ENCODE results near the gene CLDN3.

CLDN3 gene

GRCh38 chr7:73773700-73774517, 3.8 kb upstream of the CLDN3 start:
- no peak for DNase-seq
- peaks cover 26% of the 10 kb centered on the region for H3K27me3 ChIP-seq (replicated peaks)
- H3K36me3 ChIP-seq (replicated peaks) = no peaks in the 10 kb centered on the region
- TF ChIP-seq CTCF (IDR thresholded peaks at IDR 0.05; ENCODE audit: low read depth, low read length, missing control alignments) = no peak
- in situ Hi-C loops (cut with HindIII; ENCODE audit: low pct_ligation_motif_present, low sequenced_read_pairs) = no loop called here
- H3K27ac ChIP-seq = no peak overlapping the region
- no peak overlapping the region for H3K4me3 ChIP-seq (ENCODE audit: low read depth, low read length)

- in situ Hi-C loops (cut with HindIII; ENCODE audit: low pct_ligation_motif_present, low sequenced_read_pairs) = no loop called here
These were observed 995 bp upstream of the CLDN3 start for GRCh38 chr7:73770860-73771670.

GRCh38 chr7:73769481-73770001, 529 bp downstream of the CLDN3 start:
- no peak for TF ChIP-seq CTCF (IDR thresholded peaks at IDR 0.05; ENCODE audit: low read depth, low read length, missing control alignments)
- H3K27ac ChIP-seq = no peak overlapping the region
- H3K4me3 ChIP-seq (ENCODE audit: low read depth, low read length) = no peak overlapping the region
- no peak for DNase-seq
- in situ Hi-C loops (cut with HindIII; ENCODE audit: low pct_ligation_motif_present, low sequenced_read_pairs) = no loop called here
- no peaks in the 10 kb centered on the region for H3K36me3 ChIP-seq (replicated peaks)
- peaks cover 34% of the 10 kb centered on the region for H3K27me3 ChIP-seq (replicated peaks)

More at GRCh38 chr7:73770860-73771670, 995 bp upstream of the CLDN3 start:
- Histone ChIP-seq H3K27me3 (replicated peaks) (peaks cover 34% of the 10 kb centered on the region), H3K27ac (no peak overlapping the region), H3K36me3 (replicated peaks) (no peaks in the 10 kb centered on the region), H3K4me3 (ENCODE audit: low read depth, low read length) (no peak overlapping the region)
- TF ChIP-seq CTCF (IDR thresholded peaks at IDR 0.05; ENCODE audit: low read depth, low read length, missing control alignments) = no peak
- no peak for DNase-seq

- peaks cover 34% of the 10 kb centered on the region for H3K27me3 ChIP-seq (replicated peaks)
- TF ChIP-seq CTCF (IDR thresholded peaks at IDR 0.05; ENCODE audit: low read depth, low read length, missing control alignments) = no peak
- no peak overlapping the region for H3K27ac ChIP-seq
- in situ Hi-C loops (cut with HindIII; ENCODE audit: low pct_ligation_motif_present, low sequenced_read_pairs) = no loop called here
- no peak for DNase-seq
- H3K4me3 ChIP-seq (ENCODE audit: low read depth, low read length) = no peak overlapping the region
- H3K36me3 ChIP-seq (replicated peaks) = no peaks in the 10 kb centered on the region
These were observed 1.2 kb downstream of the CLDN3 start for GRCh38 chr7:73768641-73769480.

GRCh38 chr7:73766556-73767229, 3.4 kb downstream of the CLDN3 start:
- in situ Hi-C loops (cut with HindIII; ENCODE audit: low pct_ligation_motif_present, low sequenced_read_pairs) = no loop called here
- TF ChIP-seq CTCF (IDR thresholded peaks at IDR 0.05; ENCODE audit: low read depth, low read length, missing control alignments) = no peak
- no peak overlapping the region for H3K4me3 ChIP-seq (ENCODE audit: low read depth, low read length)
- H3K27ac ChIP-seq = no peak overlapping the region
- H3K36me3 ChIP-seq (replicated peaks) = no peaks in the 10 kb centered on the region
- DNase-seq = no peak
- H3K27me3 ChIP-seq (replicated peaks) = peaks cover 32% of the 10 kb centered on the region

Data from brain microvascular endothelial cell (primary cell).